ENCODE results near the gene GTF3C6. TPM values are rescaled to one million over a fixed set of nuclear protein-coding genes. Genes with fewer than 3 reads are reported as not detected.
"Not testable (repeated sequence)": the region's sequence is repeated elsewhere in the genome, so short reads cannot be mapped to it uniquely, and the experiment has no call there.

GTF3C6 gene
- total RNA-seq, 2 experiments from 2014 or later: 93.0 to 106 TPM

GRCh38 chr6:111012520-111012919, 54.0 kb downstream of the GTF3C6 start:
- H3K4me3 Mint-ChIP-seq; POLR2A ChIA-PET; H3K27ac Mint-ChIP-seq; DNase-seq; H3K27me3 Mint-ChIP-seq; H3K4me1 Mint-ChIP-seq; ATAC-seq; H3K9me3 Mint-ChIP-seq (ENCODE audit: low read depth): not testable (repeated sequence)
- intact Hi-C loops (cut with DNase I, micrococcal nuclease): loop anchor here in 1 of 2 experiments (5.0 kb wide), 2 partner anchors 470 to 1030 kb away; partner anchors contain the start of gene REV3L
- CTCF ChIA-PET: interaction anchor here (1.2 to 5.0 kb wide), 3 partner anchors 13 to 197 kb away, joined by 8 to 54 read pairs (median 19); no protein-coding TSS in a partner anchor
- H3K36me3 Mint-ChIP-seq (ENCODE audit: low read depth): peaks cover 46% of the 10 kb centered on the region

- intact Hi-C loops (cut with DNase I, micrococcal nuclease): loop anchor here in 1 of 2 experiments (5.0 kb wide), 2 partner anchors 469 to 1029 kb away; partner anchors contain the start of gene REV3L
- CTCF ChIA-PET: interaction anchor here (0.9 to 5.0 kb wide), 5 partner anchors 14 to 244 kb away, joined by 3 to 54 read pairs (median 8); no protein-coding TSS in a partner anchor
- H3K27me3 Mint-ChIP-seq: no peaks in the 10 kb centered on the region
- POLR2A ChIA-PET: no interaction called here
- no peaks in the 10 kb centered on the region for H3K9me3 Mint-ChIP-seq (ENCODE audit: low read depth)
- peaks cover 47% of the 10 kb centered on the region for H3K36me3 Mint-ChIP-seq (ENCODE audit: low read depth)
- H3K4me1 Mint-ChIP-seq: peaks cover 4% of the 10 kb centered on the region
- no peak for DNase-seq
- no peak for ATAC-seq
- H3K4me3 Mint-ChIP-seq: no peak overlapping the region
- no peak overlapping the region for H3K27ac Mint-ChIP-seq
These were observed 54.8 kb downstream of the GTF3C6 start for GRCh38 chr6:111013144-111013915.

GRCh38 chr6:111015389-111016124, 57.1 kb downstream of the GTF3C6 start:
- intact Hi-C loops (cut with DNase I, micrococcal nuclease): no loop called here
- Mint-ChIP-seq H3K27ac (no peak overlapping the region), H3K36me3 (ENCODE audit: low read depth) (peaks cover 42% of the 10 kb centered on the region), H3K4me1 (peaks cover 4% of the 10 kb centered on the region), H3K9me3 (ENCODE audit: low read depth) (no peaks in the 10 kb centered on the region), H3K27me3 (no peaks in the 10 kb centered on the region), H3K4me3 (no peak overlapping the region)
- ChIA-PET POLR2A (interaction anchor here (0.6 kb wide), 1 partner anchor 66 kb away, joined by 3 read pairs; no protein-coding TSS in a partner anchor), CTCF (interaction anchor here (0.7 to 0.8 kb wide), 2 partner anchors 114 to 199 kb away, joined by 4 read pairs; no protein-coding TSS in a partner anchor)
- no peak for ATAC-seq
- DNase-seq: no peak

- H3K4me1 Mint-ChIP-seq; intact Hi-C loops (cut with DNase I, micrococcal nuclease); DNase-seq; CTCF ChIA-PET; ATAC-seq; H3K9me3 Mint-ChIP-seq (ENCODE audit: low read depth); POLR2A ChIA-PET; H3K27me3 Mint-ChIP-seq; H3K4me3 Mint-ChIP-seq; H3K27ac Mint-ChIP-seq: not testable (repeated sequence)
- H3K36me3 Mint-ChIP-seq (ENCODE audit: low read depth): peaks cover 37% of the 10 kb centered on the region
These were observed 58.7 kb downstream of the GTF3C6 start for GRCh38 chr6:111017241-111017640.

Other genes with a start within 250 kb of the GTF3C6 start
- 10 to 100 TPM; 14.7 to 15.7 TPM for gene CDK19, start 143.2 kb upstream of the GTF3C6 start, total RNA-seq
- gene AMD1, start 83.9 kb upstream of the GTF3C6 start, total RNA-seq: 100 to 1,000 TPM in 1 of 2 experiments, 10 to 100 TPM in 1; 90.5 to 127 TPM
- gene RPF2, start 23.3 kb downstream of the GTF3C6 start, total RNA-seq: 10 to 100 TPM; 64.5 to 71.4 TPM
- gene SLC16A10, start 128.8 kb downstream of the GTF3C6 start, total RNA-seq: 1 to 10 TPM; 6.2 to 7.0 TPM